ENCODE results near the gene LRFN2. TPM values are rescaled to one million over a fixed set of nuclear protein-coding genes. Genes with fewer than 3 reads are reported as not detected.

LRFN2 gene
- total RNA-seq, 1 donor from 2014 or later = not detected

- no peak for DNase-seq (ENCODE audit: low read depth)
- H3K4me3 ChIP-seq (ENCODE audit: low read depth, low read length) = no peak overlapping the region
- TF ChIP-seq CTCF (conservative IDR thresholded peaks at IDR 0.05; ENCODE audit: low read depth, low read length) = no peak
Observed at GRCh38 chr6:40455686-40456389, 131.3 kb downstream of the LRFN2 start.

- no peak for TF ChIP-seq CTCF (conservative IDR thresholded peaks at IDR 0.05; ENCODE audit: low read depth, low read length)
- H3K4me3 ChIP-seq (ENCODE audit: low read depth, low read length) = no peak overlapping the region
- no peak for DNase-seq (ENCODE audit: low read depth)
Observed at GRCh38 chr6:40450483-40450882, 136.7 kb downstream of the LRFN2 start.

GRCh38 chr6:40444811-40445210 lies 142.4 kb downstream of the LRFN2 start:
- no peak for TF ChIP-seq CTCF (conservative IDR thresholded peaks at IDR 0.05; ENCODE audit: low read depth, low read length)
- DNase-seq (ENCODE audit: low read depth) = no peak
- no peak overlapping the region for H3K4me3 ChIP-seq (ENCODE audit: low read depth, low read length)

- no peak for DNase-seq (ENCODE audit: low read depth)
- TF ChIP-seq CTCF (conservative IDR thresholded peaks at IDR 0.05; ENCODE audit: low read depth, low read length) = no peak
- no peak overlapping the region for H3K4me3 ChIP-seq (ENCODE audit: low read depth, low read length)
Observed at GRCh38 chr6:40444312-40444711, 142.9 kb downstream of the LRFN2 start.

GRCh38 chr6:40443842-40444241 lies 143.3 kb downstream of the LRFN2 start:
- H3K4me3 ChIP-seq (ENCODE audit: low read depth, low read length) = no peak overlapping the region
- no peak for TF ChIP-seq CTCF (conservative IDR thresholded peaks at IDR 0.05; ENCODE audit: low read depth, low read length)
- DNase-seq (ENCODE audit: low read depth) = no peak

GRCh38 chr6:40442591-40442990 lies 144.6 kb downstream of the LRFN2 start:
- TF ChIP-seq CTCF (conservative IDR thresholded peaks at IDR 0.05; ENCODE audit: low read depth, low read length) = no peak
- H3K4me3 ChIP-seq (ENCODE audit: low read depth, low read length) = no peak overlapping the region
- DNase-seq (ENCODE audit: low read depth) = no peak

- no peak for TF ChIP-seq CTCF (conservative IDR thresholded peaks at IDR 0.05; ENCODE audit: low read depth, low read length)
- no peak overlapping the region for H3K4me3 ChIP-seq (ENCODE audit: low read depth, low read length)
- DNase-seq (ENCODE audit: low read depth) = no peak
Observed at GRCh38 chr6:40441150-40441549, 146.0 kb downstream of the LRFN2 start.

Measured in epithelial cell of proximal tubule (primary cell).